Neural cell (in vitro differentiated cells): ENCODE results near the gene ARHGAP42. TPM values are rescaled to one million over a fixed set of nuclear protein-coding genes. Genes with fewer than 3 reads are reported as not detected.

Experiments
- H2AFZ ChIP-seq: fragments of 200-600, 300-800 bp; sonication (generic), shearing (Covaris generic); 2 replicates; pipeline ENCODE4 v1.6.0; 2014; ENCODE audit warnings: low read depth, mild to moderate bottlenecking, antibody characterized with exemption, low read length, moderate library complexity
- H3F3A ChIP-seq: fragments of 200-600 bp; shearing (Covaris generic); 2 replicates; pipeline ENCODE4 v1.6.1; 2016; ENCODE audit warnings: mild to moderate bottlenecking, moderate library complexity, mixed read lengths, antibody characterized with exemption, low read length; ENCODE audit not compliant: insufficient read depth, poor library complexity, severe bottlenecking
- H3K27ac ChIP-seq: fragments of 200-600, 300-800 bp; sonication (generic), shearing (Covaris generic); 2 replicates; pipeline ENCODE4 v1.5.1; 2014; ENCODE audit warnings: mild to moderate bottlenecking, low read length, moderate library complexity
- H3K27me3 ChIP-seq: fragments of 300-800, 200-600 bp; sonication (generic), shearing (Covaris generic); 2 replicates; pipeline ENCODE4 v1.6.0; 2014; ENCODE audit warnings: mild to moderate bottlenecking, low read depth, low read length, moderate library complexity; ENCODE audit not compliant: insufficient read depth
- H3K36me3 ChIP-seq: fragments of 300-800, 200-600 bp; sonication (generic), shearing (Covaris generic); 2 replicates; pipeline ENCODE4 v1.5.1; 2014; ENCODE audit warnings: mild to moderate bottlenecking, antibody characterized with exemption, low read length, moderate library complexity; ENCODE audit not compliant: insufficient read depth
- H3K4me2 ChIP-seq: fragments of 300-800, 200-600 bp; sonication (generic), shearing (Covaris generic); 2 replicates; pipeline ENCODE4 v1.6.0; 2014; ENCODE audit warnings: mild to moderate bottlenecking, low read length
- H3K4me3 ChIP-seq: fragments of 300-800, 200-600 bp; sonication (generic), shearing (Covaris generic); 2 replicates; pipeline ENCODE4 v1.5.1; 2014; ENCODE audit warnings: mild to moderate bottlenecking, low read length, moderate library complexity
- H3K79me2 ChIP-seq: fragments of 200-600 bp; shearing (Covaris generic); replicated peaks from 2 replicates; pipeline ENCODE4 v1.6.0; 2014; ENCODE audit warnings: mild to moderate bottlenecking, low read length, moderate library complexity; ENCODE audit not compliant: insufficient read depth
- H3K9ac ChIP-seq: fragments of 300-800, 200-600 bp; sonication (generic), shearing (Covaris generic); 2 replicates; pipeline ENCODE4 v1.6.1; 2016; ENCODE audit warnings: mild to moderate bottlenecking, low read length, mixed read lengths
- H3K9me2 ChIP-seq: fragments of 200-600 bp; shearing (Covaris generic); 2 replicates; pipeline ENCODE4 v1.6.1; 2016; ENCODE audit warnings: mild to moderate bottlenecking, low read length, mixed read lengths; ENCODE audit not compliant: insufficient read depth
- H3K9me3 ChIP-seq: fragments of 200-600, 300-800 bp; sonication (generic), shearing (Covaris generic); 2 replicates; pipeline ENCODE4 v1.6.1; 2016; ENCODE audit warnings: mild to moderate bottlenecking, mixed run types, low read length, moderate library complexity, mixed read lengths
- H4K20me1 ChIP-seq: fragments of 200-600 bp; shearing (Covaris generic); 2 replicates; pipeline ENCODE4 v1.6.1; 2016; ENCODE audit warnings: mild to moderate bottlenecking, mixed run types; ENCODE audit not compliant: insufficient read depth
- EP300 ChIP-seq: fragments of 450-650 bp; conservative IDR thresholded peaks from 2 replicates; pipeline ENCODE4 v1.6.1; 2014; ENCODE audit warnings: antibody characterized with exemption, mild to moderate bottlenecking, moderate library complexity; ENCODE audit not compliant: poor library complexity, severe bottlenecking
- EZH2 ChIP-seq: fragments of 200-600, 300-800 bp; shearing (Covaris generic), sonication (generic); IDR thresholded peaks from 2 replicates; pipeline ENCODE4 v1.6.1; 2014; ENCODE audit warnings: antibody characterized with exemption, low read length, borderline replicate concordance, mild to moderate bottlenecking; ENCODE audit not compliant: insufficient read depth, poor library complexity, severe bottlenecking
- MXI1 ChIP-seq: fragments of 450-650 bp; conservative IDR thresholded peaks from 2 replicates; pipeline ENCODE4 v1.6.1; 2014; ENCODE audit warnings: antibody characterized with exemption, mild to moderate bottlenecking; ENCODE audit not compliant: poor library complexity, severe bottlenecking
- RAD21 ChIP-seq: fragments of 450-650 bp; conservative IDR thresholded peaks from 2 replicates; pipeline ENCODE4 v1.6.1; 2014; ENCODE audit warnings: antibody characterized with exemption, mild to moderate bottlenecking, moderate library complexity
- SMC3 ChIP-seq: fragments of 450-650 bp; conservative IDR thresholded peaks from 2 replicates; pipeline ENCODE4 v1.6.1; 2014; ENCODE audit warnings: antibody characterized with exemption, mild to moderate bottlenecking, moderate library complexity; ENCODE audit not compliant: poor library complexity
- TAF1 ChIP-seq: IDR thresholded peaks from 2 replicates; pipeline ENCODE4 v1.6.1; 2012; ENCODE audit warnings: low read depth
- polyA plus RNA-seq: library from polyadenylated mRNA; depleted of rRNA; stranded (reverse); fragments of >200 nt; gene quantifications from 2 replicates; pipeline ENCODE4 v1.2.3, GENCODE V29; 2014
- TF ChIP-seq, protein P1 (sequence below): IDR thresholded peaks from 2 replicates; pipeline ENCODE4 v1.6.1; 2012; ENCODE audit warnings: borderline replicate concordance
- TF ChIP-seq, protein P2 (sequence below): fragments of 450-650 bp; IDR thresholded peaks from 2 replicates; pipeline ENCODE4 v1.5.1; 2014; ENCODE audit warnings: antibody characterized with exemption, mild to moderate bottlenecking, moderate library complexity; ENCODE audit not compliant: poor library complexity, severe bottlenecking

Gene ARHGAP42
- polyA plus RNA-seq, 1 donor from 2014 or later = 0.64 TPM

DNA sequence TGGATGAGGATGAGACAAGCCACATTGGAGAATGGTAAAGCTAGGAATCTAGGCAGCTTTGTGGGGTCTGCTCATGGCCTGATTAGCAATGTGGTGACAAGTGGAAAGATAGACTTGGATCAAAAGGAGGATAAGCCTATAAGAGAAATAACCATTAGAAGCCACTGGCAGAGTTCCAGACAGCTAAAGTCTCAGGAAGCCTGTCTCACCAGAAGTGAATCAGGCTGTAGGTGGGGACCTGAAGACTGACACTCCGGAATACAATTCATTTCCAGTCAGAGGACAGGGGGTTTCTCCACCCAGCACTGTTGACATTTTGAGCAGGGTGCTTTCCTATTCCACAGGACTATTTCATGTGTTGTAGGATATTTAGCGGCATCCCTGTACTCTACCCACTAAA, 129.7 kb downstream of the ARHGAP42 start (continued):
- TF ChIP-seq, protein P1, sequence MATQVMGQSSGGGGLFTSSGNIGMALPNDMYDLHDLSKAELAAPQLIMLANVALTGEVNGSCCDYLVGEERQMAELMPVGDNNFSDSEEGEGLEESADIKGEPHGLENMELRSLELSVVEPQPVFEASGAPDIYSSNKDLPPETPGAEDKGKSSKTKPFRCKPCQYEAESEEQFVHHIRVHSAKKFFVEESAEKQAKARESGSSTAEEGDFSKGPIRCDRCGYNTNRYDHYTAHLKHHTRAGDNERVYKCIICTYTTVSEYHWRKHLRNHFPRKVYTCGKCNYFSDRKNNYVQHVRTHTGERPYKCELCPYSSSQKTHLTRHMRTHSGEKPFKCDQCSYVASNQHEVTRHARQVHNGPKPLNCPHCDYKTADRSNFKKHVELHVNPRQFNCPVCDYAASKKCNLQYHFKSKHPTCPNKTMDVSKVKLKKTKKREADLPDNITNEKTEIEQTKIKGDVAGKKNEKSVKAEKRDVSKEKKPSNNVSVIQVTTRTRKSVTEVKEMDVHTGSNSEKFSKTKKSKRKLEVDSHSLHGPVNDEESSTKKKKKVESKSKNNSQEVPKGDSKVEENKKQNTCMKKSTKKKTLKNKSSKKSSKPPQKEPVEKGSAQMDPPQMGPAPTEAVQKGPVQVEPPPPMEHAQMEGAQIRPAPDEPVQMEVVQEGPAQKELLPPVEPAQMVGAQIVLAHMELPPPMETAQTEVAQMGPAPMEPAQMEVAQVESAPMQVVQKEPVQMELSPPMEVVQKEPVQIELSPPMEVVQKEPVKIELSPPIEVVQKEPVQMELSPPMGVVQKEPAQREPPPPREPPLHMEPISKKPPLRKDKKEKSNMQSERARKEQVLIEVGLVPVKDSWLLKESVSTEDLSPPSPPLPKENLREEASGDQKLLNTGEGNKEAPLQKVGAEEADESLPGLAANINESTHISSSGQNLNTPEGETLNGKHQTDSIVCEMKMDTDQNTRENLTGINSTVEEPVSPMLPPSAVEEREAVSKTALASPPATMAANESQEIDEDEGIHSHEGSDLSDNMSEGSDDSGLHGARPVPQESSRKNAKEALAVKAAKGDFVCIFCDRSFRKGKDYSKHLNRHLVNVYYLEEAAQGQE = no peak

DNA sequence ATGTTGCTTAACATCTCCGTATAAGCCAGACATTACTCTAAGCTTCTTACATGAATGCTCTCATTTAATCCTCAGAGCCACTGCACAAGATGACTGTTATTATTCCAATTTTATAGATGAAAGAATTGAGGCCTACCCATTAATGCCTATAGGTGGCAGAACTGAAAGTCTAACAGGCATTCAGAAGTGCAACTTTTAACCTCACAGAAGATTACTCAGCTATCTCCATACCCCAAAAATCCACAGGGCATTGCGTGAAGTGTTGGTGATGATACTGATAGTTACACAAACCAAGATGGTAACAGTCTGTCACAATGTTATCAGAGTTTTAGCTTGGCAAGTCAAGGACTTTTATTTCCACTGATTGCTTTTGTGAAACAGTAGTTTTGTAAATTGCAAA, 130.5 kb downstream of the ARHGAP42 start:
- no peak overlapping the region for H3K9ac ChIP-seq
- H3K9me3 ChIP-seq = no peaks in the 10 kb centered on the region
- H3K4me2 ChIP-seq = no peak overlapping the region
- no peaks in the 10 kb centered on the region for H3F3A ChIP-seq
- no peaks in the 10 kb centered on the region for H3K27me3 ChIP-seq
- no peak overlapping the region for H3K27ac ChIP-seq
- H3K9me2 ChIP-seq = no peaks in the 10 kb centered on the region
- TF ChIP-seq, protein P1 = no peak
- TF ChIP-seq, protein P2, sequence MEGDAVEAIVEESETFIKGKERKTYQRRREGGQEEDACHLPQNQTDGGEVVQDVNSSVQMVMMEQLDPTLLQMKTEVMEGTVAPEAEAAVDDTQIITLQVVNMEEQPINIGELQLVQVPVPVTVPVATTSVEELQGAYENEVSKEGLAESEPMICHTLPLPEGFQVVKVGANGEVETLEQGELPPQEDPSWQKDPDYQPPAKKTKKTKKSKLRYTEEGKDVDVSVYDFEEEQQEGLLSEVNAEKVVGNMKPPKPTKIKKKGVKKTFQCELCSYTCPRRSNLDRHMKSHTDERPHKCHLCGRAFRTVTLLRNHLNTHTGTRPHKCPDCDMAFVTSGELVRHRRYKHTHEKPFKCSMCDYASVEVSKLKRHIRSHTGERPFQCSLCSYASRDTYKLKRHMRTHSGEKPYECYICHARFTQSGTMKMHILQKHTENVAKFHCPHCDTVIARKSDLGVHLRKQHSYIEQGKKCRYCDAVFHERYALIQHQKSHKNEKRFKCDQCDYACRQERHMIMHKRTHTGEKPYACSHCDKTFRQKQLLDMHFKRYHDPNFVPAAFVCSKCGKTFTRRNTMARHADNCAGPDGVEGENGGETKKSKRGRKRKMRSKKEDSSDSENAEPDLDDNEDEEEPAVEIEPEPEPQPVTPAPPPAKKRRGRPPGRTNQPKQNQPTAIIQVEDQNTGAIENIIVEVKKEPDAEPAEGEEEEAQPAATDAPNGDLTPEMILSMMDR = no peak
- no peaks in the 10 kb centered on the region for H3K79me2 ChIP-seq
- H3K4me3 ChIP-seq = no peak overlapping the region
- H4K20me1 ChIP-seq = no peaks in the 10 kb centered on the region
- no peak overlapping the region for H2AFZ ChIP-seq
- H3K36me3 ChIP-seq = no peaks in the 10 kb centered on the region

DNA sequence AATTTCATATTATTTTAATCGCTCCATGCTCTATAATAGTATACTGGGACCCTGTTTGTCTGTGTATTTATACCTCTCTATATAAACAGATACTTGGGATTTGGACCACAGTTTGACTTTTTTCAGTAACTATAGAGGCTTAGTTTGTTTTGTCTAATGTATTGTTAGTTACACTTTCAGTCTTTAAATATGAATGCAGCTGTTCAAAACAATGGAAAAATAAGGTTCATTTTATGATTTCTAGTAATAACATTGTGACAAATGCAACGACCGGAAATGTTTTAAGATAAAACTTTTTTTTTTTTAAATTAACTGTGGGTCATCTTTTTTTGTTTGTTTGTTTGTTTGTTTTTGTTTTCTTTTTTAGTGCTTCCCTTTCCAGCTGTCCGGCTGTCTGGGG, 133.5 kb downstream of the ARHGAP42 start:
- H3K9me2 ChIP-seq = no peaks in the 10 kb centered on the region
- TF ChIP-seq SMC3 (no peak), TAF1 (no peak), MXI1 (no peak), EP300 (no peak), EZH2 (no peak), RAD21 (no peak)
- TF ChIP-seq, protein P1 = no peak
- TF ChIP-seq, protein P2 = no peak
- no peak overlapping the region for H3K4me3 ChIP-seq
- no peaks in the 10 kb centered on the region for H3K27me3 ChIP-seq
- no peaks in the 10 kb centered on the region for H4K20me1 ChIP-seq
- H2AFZ ChIP-seq = no peak overlapping the region
- H3K4me2 ChIP-seq = no peak overlapping the region
- no peaks in the 10 kb centered on the region for H3F3A ChIP-seq
- no peaks in the 10 kb centered on the region for H3K9me3 ChIP-seq
- no peaks in the 10 kb centered on the region for H3K79me2 ChIP-seq
- H3K9ac ChIP-seq = no peak overlapping the region
- H3K27ac ChIP-seq = no peak overlapping the region
- H3K36me3 ChIP-seq = no peaks in the 10 kb centered on the region
